Measurements from ENCODE around the gene IGSF3.
"Not testable (repeated sequence)": the region's sequence is repeated elsewhere in the genome, so short reads cannot be mapped to it uniquely, and the experiment has no call there.

- TF ChIP-seq CTCF, POLR2A (IDR thresholded peaks at IDR 0.05): not testable (repeated sequence)
Measured at GRCh38 chr1:116607463-116607862, 60.1 kb downstream of the IGSF3 start.

Data from esophagus squamous epithelium (tissue), 4 donors.